Keratinocyte (primary cell): Measurements from ENCODE around the gene AQP6. TPM values are rescaled to one million over a fixed set of nuclear protein-coding genes. Genes with fewer than 3 reads are reported as not detected.

ENCODE experiments used
- DNase-seq: peaks from one replicate; pipeline ENCODE4 v3.0.0-alpha.2; 2011; ENCODE audit warnings: low read depth, missing footprints, low spot score
- FAIRE-seq: peaks from 2 replicates; lab custom pipeline; 2011; peaks lifted over from hg19 to GRCh38; lab: Jason Lieb, UNC
- H2AFZ ChIP-seq: 2 replicates; pipeline ENCODE4 v1.6.0; 2012; ENCODE audit warnings: low read length, control low read depth, inconsistent platforms; ENCODE audit not compliant: control insufficient read depth
- H3K27ac ChIP-seq: 2 replicates; pipeline ENCODE4 v1.5.1; 2011; ENCODE audit warnings: low read length; ENCODE audit not compliant: control insufficient read depth, insufficient read depth
- H3K27me3 ChIP-seq: 3 replicates; pipeline ENCODE4 v1.6.0; 2011; ENCODE audit warnings: low read length; ENCODE audit not compliant: control insufficient read depth, insufficient read depth; ENCODE audit errors: extremely low read depth
- H3K36me3 ChIP-seq, 2 experiments: 2 replicates in 1 of 2; 3 replicates in 1 of 2; pipeline ENCODE4 v1.5.1; 2011; ENCODE audit warnings: low read length in 2 of 2, mild to moderate bottlenecking in 1 of 2; ENCODE audit not compliant: control insufficient read depth in 2 of 2, insufficient read depth in 2 of 2; ENCODE audit errors: extremely low read depth in 1 of 2
- H3K4me1 ChIP-seq: 3 replicates; pipeline ENCODE4 v1.5.1; 2011; ENCODE audit warnings: low read length; ENCODE audit not compliant: control insufficient read depth, insufficient read depth; ENCODE audit errors: extremely low read depth
- H3K4me2 ChIP-seq: 3 replicates; pipeline ENCODE4 v1.6.0; 2011; ENCODE audit warnings: low read depth, low read length; ENCODE audit not compliant: control insufficient read depth, insufficient read depth; ENCODE audit errors: extremely low read depth
- H3K4me3 ChIP-seq, 3 experiments: fragments of 200-600 bp in 1 of 3; sonication (generic) in 1 of 3; 2 replicates in 2 of 3; 3 replicates in 1 of 3; pipeline ENCODE4 v1.5.1; 2011 to 2016; ENCODE audit warnings: low read length in 3 of 3, mild to moderate bottlenecking in 3 of 3, control low read depth in 2 of 3, inconsistent platforms in 1 of 3, low read depth in 1 of 3, mixed read lengths in 1 of 3, mixed run types in 1 of 3, moderate library complexity in 1 of 3; ENCODE audit not compliant: control insufficient read depth in 2 of 3, insufficient read depth in 2 of 3; ENCODE audit errors: extremely low read depth in 1 of 3
- H3K79me2 ChIP-seq: 2 replicates; pipeline ENCODE4 v1.6.0; 2012; ENCODE audit warnings: low read length; ENCODE audit not compliant: control insufficient read depth, insufficient read depth
- H3K9ac ChIP-seq: 3 replicates; pipeline ENCODE4 v1.6.0; 2011; ENCODE audit warnings: low read length; ENCODE audit not compliant: control insufficient read depth, insufficient read depth; ENCODE audit errors: extremely low read depth
- H3K9me1 ChIP-seq: 3 replicates; pipeline ENCODE4 v1.6.0; 2011; ENCODE audit warnings: low read length; ENCODE audit not compliant: control insufficient read depth, insufficient read depth; ENCODE audit errors: extremely low read depth
- H3K9me3 ChIP-seq: 2 replicates; pipeline ENCODE4 v1.5.1; 2012; ENCODE audit warnings: low read depth, low read length; ENCODE audit not compliant: control insufficient read depth
- H4K20me1 ChIP-seq: 3 replicates; pipeline ENCODE4 v1.6.0; 2011; ENCODE audit warnings: low read length; ENCODE audit not compliant: control insufficient read depth, insufficient read depth; ENCODE audit errors: extremely low read depth
- EZH2 ChIP-seq: IDR thresholded peaks from one replicate; pipeline ENCODE4 v1.6.1; 2012; ENCODE audit warnings: inconsistent platforms, mild to moderate bottlenecking, low read length, moderate library complexity
- dilution Hi-C: fragments of 300-500 bp; cut with MboI; formaldehyde crosslinking; loops from one replicate; pipeline ENCODE4 v1.7.0; 2020; ENCODE audit warnings: low sequenced_read_pairs; ENCODE audit not compliant: extremely low pct_ligation_motif_present
- polyA plus RNA-seq, 5 experiments: library from polyadenylated mRNA; depleted of rRNA in 3 of 5; stranded (reverse) in 3 of 5; stranded (forward) in 1 of 5; unstranded in 1 of 5; fragments of >200 nt; gene quantifications; 1 replicate in 1 of 5; 2 replicates in 3 of 5; 3 replicates in 1 of 5; pipeline versions ENCODE4 v1.2.1 to v1.2.3, GENCODE V29; 2011 to 2012; ENCODE audit warnings: missing spikeins in 2 of 5, low read depth in 1 of 5, low replicate concordance in 1 of 5
- TF ChIP-seq, protein P1 (sequence below), 3 experiments: IDR thresholded peaks in 1 of 3; conservative IDR thresholded peaks in 1 of 3; optimal IDR thresholded peaks in 1 of 3; 2 replicates in 2 of 3; 3 replicates in 1 of 3; pipeline versions ENCODE3 to v1.5.1; 2011; ENCODE audit warnings: low read length in 3 of 3, mild to moderate bottlenecking in 3 of 3, moderate library complexity in 2 of 3, control low read depth in 1 of 3, inconsistent platforms in 1 of 3; ENCODE audit not compliant: insufficient read depth in 2 of 3; ENCODE audit errors: extremely low read depth in 1 of 3

Gene AQP6
- polyA plus RNA-seq, 1 donor (not counting 4 experiments of a cell fraction or from before 2014, with no cell fraction given) = 0.45 TPM

DNA sequence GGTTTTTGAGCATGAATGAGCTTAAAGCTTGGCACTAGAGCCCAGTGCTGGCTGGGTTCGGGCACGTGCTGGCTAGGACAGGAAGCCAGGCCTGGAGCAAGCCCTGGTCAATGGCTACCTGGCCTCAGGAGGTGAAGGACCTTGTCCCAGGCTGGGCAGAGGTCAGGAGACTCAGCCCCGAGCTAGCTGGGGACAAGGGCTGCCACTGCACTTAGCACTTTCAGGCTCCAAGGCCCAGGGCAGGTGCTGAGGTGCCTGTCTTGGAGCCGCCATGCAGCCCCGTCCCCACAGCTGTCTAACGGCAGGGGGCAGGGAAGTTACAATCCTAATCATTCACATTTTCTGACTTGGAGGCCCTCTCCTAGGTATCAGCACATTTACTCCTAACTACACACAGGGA is 4.3 kb upstream of the AQP6 start:
- H2AFZ ChIP-seq = no peak overlapping the region
- H4K20me1 ChIP-seq = no peaks in the 10 kb centered on the region
- H3K4me2 ChIP-seq = no peak overlapping the region
- no peak overlapping the region for H3K9ac ChIP-seq
- no peaks in the 10 kb centered on the region for H3K36me3 ChIP-seq
- no peaks in the 10 kb centered on the region for H3K79me2 ChIP-seq
- FAIRE-seq (no peak), DNase-seq (no peak)
- dilution Hi-C loops = no loop called here
- H3K9me3 ChIP-seq = no peaks in the 10 kb centered on the region
- TF ChIP-seq, protein P1, sequence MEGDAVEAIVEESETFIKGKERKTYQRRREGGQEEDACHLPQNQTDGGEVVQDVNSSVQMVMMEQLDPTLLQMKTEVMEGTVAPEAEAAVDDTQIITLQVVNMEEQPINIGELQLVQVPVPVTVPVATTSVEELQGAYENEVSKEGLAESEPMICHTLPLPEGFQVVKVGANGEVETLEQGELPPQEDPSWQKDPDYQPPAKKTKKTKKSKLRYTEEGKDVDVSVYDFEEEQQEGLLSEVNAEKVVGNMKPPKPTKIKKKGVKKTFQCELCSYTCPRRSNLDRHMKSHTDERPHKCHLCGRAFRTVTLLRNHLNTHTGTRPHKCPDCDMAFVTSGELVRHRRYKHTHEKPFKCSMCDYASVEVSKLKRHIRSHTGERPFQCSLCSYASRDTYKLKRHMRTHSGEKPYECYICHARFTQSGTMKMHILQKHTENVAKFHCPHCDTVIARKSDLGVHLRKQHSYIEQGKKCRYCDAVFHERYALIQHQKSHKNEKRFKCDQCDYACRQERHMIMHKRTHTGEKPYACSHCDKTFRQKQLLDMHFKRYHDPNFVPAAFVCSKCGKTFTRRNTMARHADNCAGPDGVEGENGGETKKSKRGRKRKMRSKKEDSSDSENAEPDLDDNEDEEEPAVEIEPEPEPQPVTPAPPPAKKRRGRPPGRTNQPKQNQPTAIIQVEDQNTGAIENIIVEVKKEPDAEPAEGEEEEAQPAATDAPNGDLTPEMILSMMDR (optimal IDR thresholded peaks at IDR 0.05 in 1 of 3, IDR thresholded peaks at IDR 0.05 in 1 of 3, conservative IDR thresholded peaks at IDR 0.05 in 1 of 3; ENCODE audit: extremely low read depth in 1 of 3, insufficient read depth in 2 of 3, low read length in 3 of 3) = no peak
- no peak for TF ChIP-seq EZH2
- no peak overlapping the region for H3K4me3 ChIP-seq
- no peaks in the 10 kb centered on the region for H3K9me1 ChIP-seq
- H3K27me3 ChIP-seq = peaks cover 28% of the 10 kb centered on the region
- H3K27ac ChIP-seq = no peak overlapping the region
- peaks cover 22% of the 10 kb centered on the region for H3K4me1 ChIP-seq

DNA sequence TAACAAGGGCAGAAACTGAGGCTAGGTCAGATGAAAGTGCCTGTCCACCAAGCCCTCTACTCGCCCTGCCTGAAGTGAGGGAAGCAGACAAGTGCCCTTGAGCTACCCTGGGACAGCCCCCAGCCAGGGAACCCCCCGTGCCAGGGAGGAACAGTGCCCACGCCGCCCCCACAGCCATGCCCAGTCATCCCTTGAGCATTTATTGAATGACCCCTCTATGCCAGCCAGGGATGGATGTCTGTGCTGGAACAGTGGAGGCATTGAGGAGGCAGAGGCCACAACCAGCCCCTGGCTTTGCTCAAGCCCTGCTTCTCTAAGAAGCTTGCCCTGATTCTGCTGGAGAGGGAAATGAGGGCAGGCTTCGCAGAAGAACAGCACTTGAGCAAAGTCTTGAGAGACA is 3.7 kb upstream of the AQP6 start:
- Histone ChIP-seq H2AFZ (no peak overlapping the region), H3K27ac (no peak overlapping the region), H3K4me3 (no peak overlapping the region), H3K36me3 (no peaks in the 10 kb centered on the region), H3K9ac (no peak overlapping the region), H3K9me3 (no peaks in the 10 kb centered on the region), H4K20me1 (no peaks in the 10 kb centered on the region), H3K4me1 (peaks cover 22% of the 10 kb centered on the region), H3K27me3 (peaks cover 22% of the 10 kb centered on the region), H3K79me2 (no peaks in the 10 kb centered on the region), H3K4me2 (no peak overlapping the region), H3K9me1 (no peaks in the 10 kb centered on the region)
- DNase-seq = no peak
- dilution Hi-C loops = no loop called here
- FAIRE-seq = no peak
- no peak for TF ChIP-seq EZH2
- TF ChIP-seq, protein P1 (optimal IDR thresholded peaks at IDR 0.05 in 1 of 3, IDR thresholded peaks at IDR 0.05 in 1 of 3, conservative IDR thresholded peaks at IDR 0.05 in 1 of 3; ENCODE audit: extremely low read depth in 1 of 3, insufficient read depth in 2 of 3, low read length in 3 of 3) = no peak
